ENCODE data around the gene FAM90A26.
"Not testable (repeated sequence)": the region's sequence is repeated elsewhere in the genome, so short reads cannot be mapped to it uniquely, and the experiment has no call there.

The FAM90A26 gene

GRCh38 chr4:9169791-9170459 is at the start of gene FAM90A26:
Gene FAM90A26 (plus strand): TSS chr4:9170409. CDS start chr4:9173173, 2,764 bp downstream.
- DNase-seq (ENCODE audit: low spot score in 2 of 2); ATAC-seq (ENCODE audit: low read depth); H3K36me3 Mint-ChIP-seq; H3K27me3 Mint-ChIP-seq; H3K4me1 Mint-ChIP-seq; H3K9me3 Mint-ChIP-seq; H3K4me3 Mint-ChIP-seq; H3K27ac Mint-ChIP-seq: not testable (repeated sequence)

- not testable (repeated sequence) for H3K4me1 Mint-ChIP-seq; ATAC-seq (ENCODE audit: low read depth); H3K36me3 Mint-ChIP-seq; H3K9me3 Mint-ChIP-seq; H3K27ac Mint-ChIP-seq; DNase-seq (ENCODE audit: low spot score in 2 of 2); H3K4me3 Mint-ChIP-seq; H3K27me3 Mint-ChIP-seq
These were observed 47.5 kb upstream of the FAM90A26 start for GRCh38 chr4:9122711-9123110.

- not testable (repeated sequence) for H3K27me3 Mint-ChIP-seq; H3K4me3 Mint-ChIP-seq; H3K27ac Mint-ChIP-seq; H3K9me3 Mint-ChIP-seq; H3K4me1 Mint-ChIP-seq; H3K36me3 Mint-ChIP-seq; ATAC-seq (ENCODE audit: low read depth)
- peak; percentile 11 to 26 for DNase-seq (ENCODE audit: low spot score in 2 of 2)
These were observed 46.6 kb upstream of the FAM90A26 start for GRCh38 chr4:9123572-9124007.

- not testable (repeated sequence) for DNase-seq (ENCODE audit: low spot score in 2 of 2); H3K4me1 Mint-ChIP-seq; H3K36me3 Mint-ChIP-seq; H3K4me3 Mint-ChIP-seq; ATAC-seq (ENCODE audit: low read depth); H3K27me3 Mint-ChIP-seq; H3K27ac Mint-ChIP-seq; H3K9me3 Mint-ChIP-seq
These were observed 44.5 kb upstream of the FAM90A26 start for GRCh38 chr4:9125601-9126161.

- not testable (repeated sequence) for H3K27ac Mint-ChIP-seq; DNase-seq (ENCODE audit: low spot score in 2 of 2); H3K36me3 Mint-ChIP-seq; H3K4me1 Mint-ChIP-seq; H3K4me3 Mint-ChIP-seq; H3K9me3 Mint-ChIP-seq; H3K27me3 Mint-ChIP-seq; ATAC-seq (ENCODE audit: low read depth)
These were observed 38.8 kb upstream of the FAM90A26 start for GRCh38 chr4:9131420-9131819.

- not testable (repeated sequence) for ATAC-seq (ENCODE audit: low read depth); DNase-seq (ENCODE audit: low spot score in 2 of 2); H3K27ac Mint-ChIP-seq; H3K36me3 Mint-ChIP-seq; H3K9me3 Mint-ChIP-seq; H3K27me3 Mint-ChIP-seq; H3K4me1 Mint-ChIP-seq; H3K4me3 Mint-ChIP-seq
These were observed 37.4 kb upstream of the FAM90A26 start for GRCh38 chr4:9132849-9133248.

GRCh38 chr4:9134011-9134410 is 36.2 kb upstream of the FAM90A26 start:
- ATAC-seq (ENCODE audit: low read depth); H3K9me3 Mint-ChIP-seq; H3K4me3 Mint-ChIP-seq; H3K27ac Mint-ChIP-seq; DNase-seq (ENCODE audit: low spot score in 2 of 2); H3K27me3 Mint-ChIP-seq; H3K36me3 Mint-ChIP-seq; H3K4me1 Mint-ChIP-seq: not testable (repeated sequence)

- H3K4me1 Mint-ChIP-seq; H3K27ac Mint-ChIP-seq; H3K27me3 Mint-ChIP-seq; H3K36me3 Mint-ChIP-seq; DNase-seq (ENCODE audit: low spot score in 2 of 2); H3K9me3 Mint-ChIP-seq; ATAC-seq (ENCODE audit: low read depth); H3K4me3 Mint-ChIP-seq: not testable (repeated sequence)
These were observed 35.7 kb upstream of the FAM90A26 start for GRCh38 chr4:9134556-9134955.

- H3K27ac Mint-ChIP-seq; H3K27me3 Mint-ChIP-seq; H3K4me1 Mint-ChIP-seq; H3K4me3 Mint-ChIP-seq; DNase-seq (ENCODE audit: low spot score in 2 of 2); H3K9me3 Mint-ChIP-seq; H3K36me3 Mint-ChIP-seq; ATAC-seq (ENCODE audit: low read depth): not testable (repeated sequence)
These were observed 29.2 kb upstream of the FAM90A26 start for GRCh38 chr4:9141050-9141449.

- not testable (repeated sequence) for H3K9me3 Mint-ChIP-seq; H3K4me3 Mint-ChIP-seq; H3K4me1 Mint-ChIP-seq; H3K27ac Mint-ChIP-seq; H3K36me3 Mint-ChIP-seq; ATAC-seq (ENCODE audit: low read depth); DNase-seq (ENCODE audit: low spot score in 2 of 2); H3K27me3 Mint-ChIP-seq
These were observed 27.4 kb upstream of the FAM90A26 start for GRCh38 chr4:9142786-9143185.

GRCh38 chr4:9143421-9144080 is 26.7 kb upstream of the FAM90A26 start:
- no peak overlapping the region for H3K27ac Mint-ChIP-seq
- no peaks in the 10 kb centered on the region for H3K4me1 Mint-ChIP-seq
- H3K27me3 Mint-ChIP-seq, result no peaks in the 10 kb centered on the region
- no peak for ATAC-seq (ENCODE audit: low read depth)
- no peak overlapping the region for H3K4me3 Mint-ChIP-seq
- no peaks in the 10 kb centered on the region for H3K36me3 Mint-ChIP-seq
- H3K9me3 Mint-ChIP-seq, result no peaks in the 10 kb centered on the region
- DNase-seq (ENCODE audit: low spot score in 2 of 2), result no peak

GRCh38 chr4:9146967-9147366 is 23.2 kb upstream of the FAM90A26 start:
- H3K27me3 Mint-ChIP-seq, result no peaks in the 10 kb centered on the region
- no peak for DNase-seq (ENCODE audit: low spot score in 2 of 2)

GRCh38 chr4:9147368-9147767 is 22.8 kb upstream of the FAM90A26 start:
- H3K27me3 Mint-ChIP-seq; H3K4me1 Mint-ChIP-seq; H3K36me3 Mint-ChIP-seq; ATAC-seq (ENCODE audit: low read depth); H3K4me3 Mint-ChIP-seq; H3K9me3 Mint-ChIP-seq; DNase-seq (ENCODE audit: low spot score in 2 of 2); H3K27ac Mint-ChIP-seq: not testable (repeated sequence)

More at GRCh38 chr4:9146967-9147366, 23.2 kb upstream of the FAM90A26 start:
- Mint-ChIP-seq H3K4me3 (no peak overlapping the region), H3K27ac (no peak overlapping the region), H3K4me1 (peaks cover 3% of the 10 kb centered on the region), H3K36me3 (no peaks in the 10 kb centered on the region), H3K9me3 (no peaks in the 10 kb centered on the region)
- ATAC-seq (ENCODE audit: low read depth), result no peak

- H3K4me3 Mint-ChIP-seq; H3K9me3 Mint-ChIP-seq; H3K4me1 Mint-ChIP-seq; H3K27ac Mint-ChIP-seq; DNase-seq (ENCODE audit: low spot score in 2 of 2); H3K36me3 Mint-ChIP-seq; H3K27me3 Mint-ChIP-seq; ATAC-seq (ENCODE audit: low read depth): not testable (repeated sequence)
These were observed 21.4 kb upstream of the FAM90A26 start for GRCh38 chr4:9148611-9149409.

Measured in memory B cell (primary cell).